Progenitor cell of endocrine pancreas (in vitro differentiated cells): ENCODE measurements around the gene SPNS2. TPM values are rescaled to one million over a fixed set of nuclear protein-coding genes. Genes with fewer than 3 reads are reported as not detected.

Experiments used
- DNase-seq: peaks from one replicate; pipeline ENCODE4 v3.0.0; 2021; ENCODE audit warnings: low spot score; ENCODE audit not compliant: unreplicated experiment
- H3K27ac Mint-ChIP-seq: 2 replicates; pipeline ENCODE4 v1.8.0; 2021; ENCODE audit warnings: mild to moderate bottlenecking, moderate library complexity, mixed read lengths
- H3K27me3 Mint-ChIP-seq: 2 replicates; pipeline ENCODE4 v1.8.0; 2021; ENCODE audit warnings: mixed read lengths
- H3K36me3 Mint-ChIP-seq: 2 replicates; pipeline ENCODE4 v1.8.0; 2022; ENCODE audit warnings: mixed read lengths; ENCODE audit not compliant: insufficient read depth
- H3K4me1 Mint-ChIP-seq: 2 replicates; pipeline ENCODE4 v1.8.0; 2021; ENCODE audit warnings: low read depth, mixed read lengths
- H3K4me3 Mint-ChIP-seq: 2 replicates; pipeline ENCODE4 v1.8.0; 2021; ENCODE audit warnings: low read depth, mild to moderate bottlenecking, moderate library complexity, mixed read lengths
- H3K9me3 Mint-ChIP-seq: 2 replicates; pipeline ENCODE4 v1.8.0; 2021; ENCODE audit warnings: low read depth, mixed read lengths
- CTCF ChIP-seq: fragments of 200-600 bp; sonication (generic); IDR thresholded peaks from one replicate; pipeline ENCODE4 v1.5.0; 2021; ENCODE audit warnings: antibody characterized with exemption, mild to moderate bottlenecking; ENCODE audit not compliant: unreplicated experiment
- total RNA-seq: library from RNA; stranded (reverse); gene quantifications from 2 replicates; pipeline ENCODE4 v1.2.1, GENCODE V29; 2021

The SPNS2 gene
- total RNA-seq, 1 donor from 2014 or later, result 0.60 TPM

DNA sequence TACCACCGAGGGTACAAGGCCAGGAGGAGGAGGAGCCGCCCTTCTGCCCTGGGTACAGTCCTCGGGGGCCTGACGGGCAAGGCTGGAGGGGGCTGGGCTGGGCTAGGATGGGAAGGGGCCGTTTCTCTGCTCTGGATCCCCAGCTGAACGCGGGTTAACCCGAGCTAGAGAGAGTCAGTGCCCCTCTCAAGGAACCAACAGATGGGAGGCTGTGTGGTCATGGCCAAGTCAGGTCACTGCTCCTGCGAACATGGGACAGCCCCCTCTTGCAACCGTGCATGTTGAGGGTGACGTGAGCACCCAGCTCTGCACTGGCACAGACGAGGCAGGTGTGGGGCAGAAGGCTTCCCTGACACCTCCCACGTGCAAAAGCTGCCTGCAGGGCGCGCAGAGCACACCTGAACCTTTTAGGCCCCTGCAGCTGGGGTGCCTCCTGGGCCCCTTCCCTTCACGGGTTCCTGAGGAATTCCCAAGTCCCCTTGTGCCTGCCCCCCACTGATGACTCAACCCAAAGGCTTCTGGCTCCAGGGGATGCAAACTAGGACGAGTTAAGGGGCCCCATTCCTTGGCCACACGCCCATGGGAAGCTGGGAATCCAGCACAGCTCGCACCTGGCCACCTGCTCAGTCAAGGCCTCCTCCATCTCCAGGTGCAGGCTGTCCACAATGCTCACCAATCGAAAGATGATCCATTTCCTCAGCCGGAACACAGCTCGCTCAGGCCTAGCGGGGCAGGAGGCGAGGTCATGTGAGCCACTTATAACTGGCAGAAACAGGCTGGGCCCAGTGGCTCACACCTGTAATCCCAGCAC lies 50.2 kb downstream of the SPNS2 start:
- no peak for TF ChIP-seq CTCF
- Mint-ChIP-seq H3K27me3 (no peaks in the 10 kb centered on the region), H3K4me1 (no peaks in the 10 kb centered on the region), H3K27ac (no peak overlapping the region), H3K9me3 (no peaks in the 10 kb centered on the region), H3K4me3 (no peak overlapping the region), H3K36me3 (peaks cover 2% of the 10 kb centered on the region)
- peak; percentile 8 for DNase-seq

- no peak overlapping the region for H3K4me3 Mint-ChIP-seq
- H3K9me3 Mint-ChIP-seq, result no peaks in the 10 kb centered on the region
- no peaks in the 10 kb centered on the region for H3K27me3 Mint-ChIP-seq
- DNase-seq, result no peak
- H3K27ac Mint-ChIP-seq, result no peak overlapping the region
- peaks cover 7% of the 10 kb centered on the region for H3K4me1 Mint-ChIP-seq
- TF ChIP-seq CTCF, result no peak
- peaks cover 2% of the 10 kb centered on the region for H3K36me3 Mint-ChIP-seq
Observed at GRCh38 chr17:4549781-4550533, 51.3 kb downstream of the SPNS2 start.

GRCh38 chr17:4550534-4551039 lies 51.9 kb downstream of the SPNS2 start:
- DNase-seq, result peak; percentile 8
- H3K9me3 Mint-ChIP-seq, result no peaks in the 10 kb centered on the region
- H3K4me3 Mint-ChIP-seq, result no peak overlapping the region
- no peak overlapping the region for H3K27ac Mint-ChIP-seq
- peaks cover 2% of the 10 kb centered on the region for H3K36me3 Mint-ChIP-seq
- peaks cover 9% of the 10 kb centered on the region for H3K4me1 Mint-ChIP-seq
- H3K27me3 Mint-ChIP-seq, result no peaks in the 10 kb centered on the region
- TF ChIP-seq CTCF, result no peak

- H3K27me3 Mint-ChIP-seq, result no peaks in the 10 kb centered on the region
- H3K4me1 Mint-ChIP-seq, result peaks cover 14% of the 10 kb centered on the region
- no peak for DNase-seq
- H3K27ac Mint-ChIP-seq, result no peak overlapping the region
- peaks cover 2% of the 10 kb centered on the region for H3K36me3 Mint-ChIP-seq
- H3K9me3 Mint-ChIP-seq, result no peaks in the 10 kb centered on the region
- TF ChIP-seq CTCF, result peak; percentile 20
- H3K4me3 Mint-ChIP-seq, result no peak overlapping the region
Observed at GRCh38 chr17:4551141-4551540, 52.5 kb downstream of the SPNS2 start.

- peaks cover 16% of the 10 kb centered on the region for H3K4me1 Mint-ChIP-seq
- H3K9me3 Mint-ChIP-seq, result no peaks in the 10 kb centered on the region
- no peak overlapping the region for H3K4me3 Mint-ChIP-seq
- no peak overlapping the region for H3K27ac Mint-ChIP-seq
- H3K27me3 Mint-ChIP-seq, result no peaks in the 10 kb centered on the region
- TF ChIP-seq CTCF, result no peak
- H3K36me3 Mint-ChIP-seq, result peaks cover 2% of the 10 kb centered on the region
- no peak for DNase-seq
Observed at GRCh38 chr17:4551796-4552525, 53.3 kb downstream of the SPNS2 start.
